ENCODE results near the gene SLC9A3. TPM values are rescaled to one million over a fixed set of nuclear protein-coding genes. Genes with fewer than 3 reads are reported as not detected.

The SLC9A3 gene
- total RNA-seq, 1 experiment from 2014 or later = 0.85 TPM

- H3K36me3 Mint-ChIP-seq (ENCODE audit: insufficient read depth in 1 of 3, low read depth in 3 of 3) = peaks cover 26 to 76% (median 67%) of the 10 kb centered on the region in 3 experiments; a peak in 6 of 7 replicates
These were observed 65.5 kb downstream of the SLC9A3 start for GRCh38 chr5:458547-459353.

More at GRCh38 chr5:458547-459353, 65.5 kb downstream of the SLC9A3 start:
- Histone ChIP-seq H3K23ac (ENCODE audit: insufficient read length, low read depth, low read length) (no peak overlapping the region), H3K18ac (ENCODE audit: insufficient read length, low read depth, low read length) (no peak overlapping the region), H4K20me1 (ENCODE audit: control insufficient read depth, insufficient read depth, insufficient read length) (no peaks in the 10 kb centered on the region), H3K79me2 (ENCODE audit: insufficient read depth, low read length) (no peaks in the 10 kb centered on the region), H2BK5ac (ENCODE audit: insufficient read length, low read length) (no peak overlapping the region), H2BK12ac (ENCODE audit: insufficient read length, low read depth, low read length) (no peak overlapping the region), H3K56ac (ENCODE audit: insufficient read length, low read depth, low read length) (no peak overlapping the region), H3K4me1 (ENCODE audit: insufficient read depth, low read length) (no peaks in the 10 kb centered on the region; the same call in 1 of the 2 replicates), H3K27me3 (ENCODE audit: insufficient read depth, low read length) (no peaks in the 10 kb centered on the region), H3K14ac (ENCODE audit: insufficient read depth, low read length) (no peak overlapping the region), H3K27ac (ENCODE audit: insufficient read length, low read depth, low read length) (no peak overlapping the region), H2BK20ac (ENCODE audit: low read depth, low read length, poor library complexity, severe bottlenecking) (no peak overlapping the region), H2BK120ac (ENCODE audit: low read depth, low read length, poor library complexity, severe bottlenecking) (no peak overlapping the region), H3K4me2 (ENCODE audit: insufficient read depth, insufficient read length, low read length) (no peak overlapping the region), H3K9ac (ENCODE audit: extremely low read depth, insufficient read length, low read length) (no peak overlapping the region), H3K23me2 (ENCODE audit: insufficient read length, low read depth, low read length, poor library complexity, severe bottlenecking) (no peaks in the 10 kb centered on the region), H3T11ph (ENCODE audit: low read length) (no peak overlapping the region), H4K91ac (ENCODE audit: insufficient read length, low read depth, low read length) (no peak overlapping the region), H4K5ac (ENCODE audit: insufficient read length, low read depth, low read length) (no peak overlapping the region), H3K79me1 (ENCODE audit: insufficient read depth, low read depth, low read length, poor library complexity, severe bottlenecking) (no peaks in the 10 kb centered on the region), H2BK15ac (ENCODE audit: low read depth, low read length) (no peak overlapping the region), H3K9me3 (ENCODE audit: control insufficient read depth, low read depth, low read length) (no peaks in the 10 kb centered on the region), H3K4ac (ENCODE audit: low read depth, low read length) (no peak overlapping the region), H2AK5ac (ENCODE audit: insufficient read length, low read length) (no peak overlapping the region), H2AFZ (ENCODE audit: low read length) (no peak overlapping the region), H4K8ac (replicated peaks; ENCODE audit: insufficient read length, low read depth, low read length) (no peak overlapping the region)
- TF ChIP-seq, protein P1, sequence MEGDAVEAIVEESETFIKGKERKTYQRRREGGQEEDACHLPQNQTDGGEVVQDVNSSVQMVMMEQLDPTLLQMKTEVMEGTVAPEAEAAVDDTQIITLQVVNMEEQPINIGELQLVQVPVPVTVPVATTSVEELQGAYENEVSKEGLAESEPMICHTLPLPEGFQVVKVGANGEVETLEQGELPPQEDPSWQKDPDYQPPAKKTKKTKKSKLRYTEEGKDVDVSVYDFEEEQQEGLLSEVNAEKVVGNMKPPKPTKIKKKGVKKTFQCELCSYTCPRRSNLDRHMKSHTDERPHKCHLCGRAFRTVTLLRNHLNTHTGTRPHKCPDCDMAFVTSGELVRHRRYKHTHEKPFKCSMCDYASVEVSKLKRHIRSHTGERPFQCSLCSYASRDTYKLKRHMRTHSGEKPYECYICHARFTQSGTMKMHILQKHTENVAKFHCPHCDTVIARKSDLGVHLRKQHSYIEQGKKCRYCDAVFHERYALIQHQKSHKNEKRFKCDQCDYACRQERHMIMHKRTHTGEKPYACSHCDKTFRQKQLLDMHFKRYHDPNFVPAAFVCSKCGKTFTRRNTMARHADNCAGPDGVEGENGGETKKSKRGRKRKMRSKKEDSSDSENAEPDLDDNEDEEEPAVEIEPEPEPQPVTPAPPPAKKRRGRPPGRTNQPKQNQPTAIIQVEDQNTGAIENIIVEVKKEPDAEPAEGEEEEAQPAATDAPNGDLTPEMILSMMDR (conservative IDR thresholded peaks at IDR 0.05) = no peak
- no CpG with 5 or more reads among the region's 17 CpGs for WGBS (ENCODE audit: extremely low coverage, insufficient read length, low lambda C conversion rate)
- H3K27ac Mint-ChIP-seq = no peak overlapping the region; a peak in 1 of 7 replicates
- no peaks in the 10 kb centered on the region for H3K27me3 Mint-ChIP-seq (ENCODE audit: low read depth)
- H3K4me3 Mint-ChIP-seq = no peak overlapping the region
- peak; percentile 6 for DNase-seq
- H3K4me1 Mint-ChIP-seq = peaks cover 13% of the 10 kb centered on the region in 2 experiments
- H3K9me3 Mint-ChIP-seq = no peaks in the 10 kb centered on the region

Measured in H9 (cell line).